ENCODE measurements around the gene CA10.
A peak's percentile ranks its signal among the peaks of the same experiment; 100 is the strongest.

CA10 gene
- total RNA-seq, result 0 to 2.8 (median 0.06) reads per million in 9 experiments

DNA sequence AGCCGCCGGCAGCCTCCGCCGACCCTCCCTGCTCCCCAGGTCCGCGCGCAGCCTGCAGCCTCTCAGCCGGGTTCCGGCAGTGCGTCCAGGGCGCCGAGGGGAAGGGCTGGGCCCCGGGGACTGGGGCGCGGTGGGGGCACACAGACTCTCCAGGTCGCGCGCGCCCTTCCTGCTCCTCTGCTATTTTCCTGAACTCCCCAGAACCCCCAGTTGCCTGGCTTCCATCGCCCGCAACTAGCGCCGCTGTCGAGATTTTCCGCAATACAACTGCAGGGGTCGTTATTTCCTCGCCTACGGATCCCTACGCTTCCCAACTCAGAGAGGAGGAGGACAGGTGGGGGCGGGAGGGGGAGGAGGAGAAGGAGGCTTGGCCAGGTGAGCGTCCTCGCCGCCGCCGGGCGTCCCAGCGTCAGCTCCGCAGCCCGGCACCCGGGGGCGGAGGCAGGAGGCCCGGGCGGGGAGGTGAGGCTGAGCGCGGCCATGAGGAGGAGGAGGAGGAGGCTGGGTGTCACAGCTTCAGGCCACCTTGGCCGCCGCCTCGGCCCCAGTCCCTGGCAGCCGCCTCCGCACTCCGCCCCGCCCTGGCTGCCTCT is at the start of gene CA10:
Gene CA10 (minus strand): TSS at position 265 of the 593 bp plus-strand sequence.
- ATAC-seq (replicated peaks) (no peak), DNase-seq (no peak)
- peaks cover 34 to 48% of the 10 kb centered on the region in 2 donors for H3K27me3 Mint-ChIP-seq
- H3K9me3 Mint-ChIP-seq, result peaks cover 0 to 6% of the 10 kb centered on the region in 2 donors
- peak within 1 kb of the TSS; percentile 13 to 61 for H3K4me3 Mint-ChIP-seq
- H3K4me1 Mint-ChIP-seq (ENCODE audit: low read depth in 2 of 2), result peaks cover 0 to 3% of the 10 kb centered on the region in 2 donors
- H3K27ac Mint-ChIP-seq, result no peak within 1 kb of the TSS
- H3K36me3 Mint-ChIP-seq (ENCODE audit: insufficient read depth), result no peaks in the 10 kb centered on the region

DNA sequence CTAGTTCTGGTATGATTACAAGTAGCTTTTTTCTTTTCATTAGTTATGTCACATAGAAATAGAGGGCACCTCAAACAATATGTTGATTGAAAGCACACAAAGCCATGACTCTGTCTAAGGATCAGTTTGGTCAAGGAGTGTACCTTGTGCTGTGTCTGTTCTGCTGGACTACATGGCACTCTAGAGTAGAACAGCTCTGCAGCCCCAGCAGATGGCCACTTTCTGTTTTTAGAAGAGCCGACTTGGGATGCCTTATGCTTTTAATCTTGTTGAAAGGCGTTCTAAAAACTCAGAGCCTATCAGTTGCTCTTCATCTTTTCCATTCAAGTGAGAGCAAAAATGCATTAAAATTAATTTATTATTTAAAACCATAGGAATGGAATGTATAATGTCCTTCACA is 49.3 kb upstream of the CA10 start:
- no peaks in the 10 kb centered on the region for H3K36me3 Mint-ChIP-seq (ENCODE audit: insufficient read depth)
- no peak for ATAC-seq (replicated peaks)
- DNase-seq, result no peak
- no peaks in the 10 kb centered on the region for H3K27me3 Mint-ChIP-seq
- no peak overlapping the region for H3K27ac Mint-ChIP-seq
- no peak overlapping the region for H3K4me3 Mint-ChIP-seq
- peaks cover 4 to 8% of the 10 kb centered on the region in 2 donors for H3K9me3 Mint-ChIP-seq
- H3K4me1 Mint-ChIP-seq (ENCODE audit: low read depth in 2 of 2), result no peaks in the 10 kb centered on the region

DNA sequence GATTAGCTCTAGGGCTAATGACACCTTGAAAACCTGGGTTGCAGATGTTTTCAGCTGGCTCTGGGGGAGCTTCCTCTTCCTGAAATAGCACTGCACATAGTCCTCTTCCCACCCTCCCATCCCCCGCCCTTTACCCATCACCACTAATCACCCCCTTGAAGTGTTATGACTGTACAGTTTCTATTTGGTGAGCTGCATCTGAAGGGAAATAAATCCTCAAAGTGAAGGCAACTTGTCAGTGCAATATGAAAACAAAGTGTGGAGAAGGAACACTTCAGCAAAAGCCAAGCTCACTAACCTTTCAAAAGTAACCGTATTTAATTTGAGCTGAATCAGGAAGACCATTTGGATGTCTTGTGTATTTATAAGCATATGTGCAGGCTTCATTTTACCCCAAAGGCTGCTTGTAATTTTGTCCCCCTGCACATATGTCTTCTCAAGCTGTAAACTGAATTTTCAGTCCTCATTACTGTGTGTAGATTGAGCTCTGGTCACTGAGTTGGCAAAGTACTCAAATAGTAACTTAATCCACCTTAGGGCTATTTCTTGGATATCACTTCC is 44.1 kb upstream of the CA10 start:
- Mint-ChIP-seq H3K4me3 (no peak overlapping the region), H3K4me1 (ENCODE audit: low read depth in 2 of 2) (no peaks in the 10 kb centered on the region), H3K36me3 (ENCODE audit: insufficient read depth) (no peaks in the 10 kb centered on the region), H3K27ac (no peak overlapping the region), H3K27me3 (no peaks in the 10 kb centered on the region), H3K9me3 (peaks cover 4 to 8% of the 10 kb centered on the region in 2 donors)
- ATAC-seq (replicated peaks) (no peak), DNase-seq (no peak)

DNA sequence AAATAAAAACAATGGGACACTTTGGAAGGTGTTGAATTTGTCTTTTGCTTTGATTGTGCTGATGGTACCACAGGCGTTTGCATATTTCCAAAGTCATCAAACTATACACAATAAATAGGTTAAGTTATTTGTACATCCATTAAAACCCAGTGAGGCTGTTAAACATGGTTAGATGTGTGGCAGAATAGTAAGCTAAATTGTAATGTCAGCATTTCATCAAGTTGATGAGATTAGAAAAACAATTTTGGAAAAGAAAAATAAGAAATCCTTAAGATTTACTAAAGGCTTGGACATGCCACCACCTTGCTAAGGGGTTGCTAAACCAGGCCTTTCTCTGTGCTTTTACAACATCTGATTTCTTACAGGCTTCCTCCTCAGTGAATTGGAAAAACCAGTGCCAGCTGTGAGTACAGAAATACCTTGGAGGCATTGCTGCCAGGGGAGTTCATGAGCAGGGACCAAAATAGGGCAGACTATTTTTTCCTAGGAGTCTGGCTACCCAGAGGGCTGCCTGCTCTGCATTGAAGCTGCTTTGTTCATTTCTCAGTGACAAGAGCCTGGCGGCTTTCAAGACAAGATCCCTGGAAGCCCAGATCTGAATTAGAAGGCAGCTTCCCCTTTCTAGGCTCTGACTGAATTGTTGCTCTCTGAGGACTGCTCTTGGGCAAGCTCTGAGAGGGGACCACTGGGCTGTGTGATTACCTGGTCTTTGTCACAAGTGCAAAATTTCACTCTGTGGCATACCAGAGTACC is 43.4 kb upstream of the CA10 start:
- ATAC-seq (replicated peaks) (no peak), DNase-seq (no peak)
- H3K36me3 Mint-ChIP-seq (ENCODE audit: insufficient read depth), result no peaks in the 10 kb centered on the region
- no peak overlapping the region for H3K27ac Mint-ChIP-seq
- H3K9me3 Mint-ChIP-seq, result peaks cover 8 to 9% of the 10 kb centered on the region in 2 donors
- no peaks in the 10 kb centered on the region for H3K4me1 Mint-ChIP-seq (ENCODE audit: low read depth in 2 of 2)
- no peak overlapping the region for H3K4me3 Mint-ChIP-seq
- no peaks in the 10 kb centered on the region for H3K27me3 Mint-ChIP-seq

DNA sequence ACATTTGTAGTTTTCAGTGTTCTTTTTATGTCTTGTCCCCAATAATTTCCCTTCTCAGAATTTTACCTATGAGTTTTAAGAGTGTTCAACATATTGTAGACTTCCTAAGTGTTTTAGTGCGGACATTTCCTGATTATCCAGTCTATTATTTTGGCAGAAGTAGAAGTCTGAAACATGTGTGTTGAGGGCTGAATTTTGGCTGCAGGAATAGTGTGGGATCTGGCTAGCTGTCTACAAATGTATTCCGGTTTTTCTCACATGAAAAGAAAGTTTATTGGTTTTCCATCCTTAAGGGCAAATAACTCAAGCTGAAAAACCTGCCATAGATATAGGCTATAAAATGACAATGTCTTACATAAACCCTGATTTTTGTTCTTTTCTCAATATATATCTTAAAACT is 33.0 kb upstream of the CA10 start:
- Mint-ChIP-seq H3K27ac (no peak overlapping the region), H3K4me3 (no peak overlapping the region), H3K27me3 (no peaks in the 10 kb centered on the region), H3K9me3 (no peaks in the 10 kb centered on the region), H3K36me3 (ENCODE audit: insufficient read depth) (no peaks in the 10 kb centered on the region), H3K4me1 (ENCODE audit: low read depth in 2 of 2) (no peaks in the 10 kb centered on the region)
- ATAC-seq (replicated peaks) (no peak), DNase-seq (no peak)

DNA sequence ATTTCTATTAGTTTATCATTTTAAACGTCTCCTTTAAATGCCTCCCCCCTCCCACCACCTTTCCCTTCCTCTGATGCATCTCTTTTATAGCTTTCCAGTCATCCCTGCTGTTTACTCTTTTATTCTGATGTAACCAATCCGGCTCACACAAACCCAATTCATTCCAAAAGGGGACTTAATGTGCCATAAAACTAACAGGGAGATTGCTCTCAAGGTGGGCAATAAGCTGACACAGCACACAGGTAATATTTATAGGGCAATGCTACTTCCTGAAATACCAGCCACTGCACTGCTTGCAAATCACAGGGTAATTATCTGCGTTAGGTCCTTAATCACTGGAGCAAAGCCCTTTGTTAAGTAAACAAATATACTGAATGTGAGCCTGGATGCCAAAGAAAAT is 23.3 kb upstream of the CA10 start:
- H3K9me3 Mint-ChIP-seq, result peaks cover 0 to 7% of the 10 kb centered on the region in 2 donors
- no peak for DNase-seq
- H3K4me3 Mint-ChIP-seq, result no peak overlapping the region
- no peaks in the 10 kb centered on the region for H3K27me3 Mint-ChIP-seq
- no peaks in the 10 kb centered on the region for H3K36me3 Mint-ChIP-seq (ENCODE audit: insufficient read depth)
- no peak for ATAC-seq (replicated peaks)
- H3K4me1 Mint-ChIP-seq (ENCODE audit: low read depth in 2 of 2), result no peaks in the 10 kb centered on the region
- no peak overlapping the region for H3K27ac Mint-ChIP-seq

DNA sequence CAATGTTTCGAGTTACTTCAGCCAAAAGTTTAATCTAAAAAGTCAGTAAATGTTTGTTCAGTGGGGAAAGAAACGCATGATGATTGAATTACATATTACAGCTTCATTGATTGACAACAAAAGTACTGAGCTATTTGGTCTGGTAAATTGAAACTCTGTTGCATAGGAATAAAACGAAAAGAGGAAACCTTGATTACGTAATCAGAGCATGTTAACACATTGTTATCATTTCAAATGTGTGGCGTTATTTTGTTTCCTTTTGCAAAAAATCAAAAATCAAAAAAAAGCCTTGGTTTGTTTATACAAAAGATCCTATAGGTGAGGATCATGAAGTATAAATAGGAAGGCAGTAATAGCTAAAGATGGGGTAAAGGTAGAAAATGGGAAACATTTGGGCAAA is 19.5 kb upstream of the CA10 start:
- no peaks in the 10 kb centered on the region for H3K36me3 Mint-ChIP-seq (ENCODE audit: insufficient read depth)
- no peaks in the 10 kb centered on the region for H3K4me1 Mint-ChIP-seq (ENCODE audit: low read depth in 2 of 2)
- no peak overlapping the region for H3K27ac Mint-ChIP-seq
- no peak overlapping the region for H3K4me3 Mint-ChIP-seq
- no peaks in the 10 kb centered on the region for H3K27me3 Mint-ChIP-seq
- DNase-seq (no peak), ATAC-seq (replicated peaks) (no peak)
- peaks cover 0 to 5% of the 10 kb centered on the region in 2 donors for H3K9me3 Mint-ChIP-seq

DNA sequence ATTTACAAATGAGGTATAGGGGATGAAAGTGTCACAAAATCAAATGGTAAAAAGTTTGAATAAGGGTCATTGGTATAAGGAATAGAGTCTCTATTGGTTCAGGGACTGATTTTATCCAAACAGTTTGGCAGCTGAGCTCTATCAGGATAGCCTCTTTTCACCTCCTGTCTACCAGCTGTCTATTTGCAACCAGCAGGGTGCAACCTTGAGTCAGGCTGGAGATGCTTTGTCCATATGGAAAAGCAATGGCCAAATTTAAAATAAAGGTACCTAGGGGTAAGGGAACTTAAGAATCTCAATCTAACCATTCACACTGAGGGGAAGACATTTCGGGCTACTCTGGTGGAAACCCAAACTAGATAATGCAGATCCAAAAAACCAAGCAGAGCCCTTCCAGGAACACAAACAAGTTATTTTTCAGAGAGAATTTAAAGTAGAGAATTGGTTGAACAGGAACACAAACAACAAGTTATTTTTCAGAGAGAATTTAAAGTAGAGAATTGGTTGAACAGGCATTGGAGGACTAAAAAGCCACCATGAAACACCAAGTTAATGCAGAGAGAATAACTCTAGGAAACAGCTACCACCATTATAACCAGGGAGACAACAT is 12.6 kb upstream of the CA10 start:
- Mint-ChIP-seq H3K27me3 (no peaks in the 10 kb centered on the region), H3K9me3 (no peaks in the 10 kb centered on the region), H3K4me1 (ENCODE audit: low read depth in 2 of 2) (no peaks in the 10 kb centered on the region), H3K4me3 (no peak overlapping the region), H3K36me3 (ENCODE audit: insufficient read depth) (no peaks in the 10 kb centered on the region), H3K27ac (no peak overlapping the region)
- ATAC-seq (replicated peaks) (no peak), DNase-seq (no peak)

DNA sequence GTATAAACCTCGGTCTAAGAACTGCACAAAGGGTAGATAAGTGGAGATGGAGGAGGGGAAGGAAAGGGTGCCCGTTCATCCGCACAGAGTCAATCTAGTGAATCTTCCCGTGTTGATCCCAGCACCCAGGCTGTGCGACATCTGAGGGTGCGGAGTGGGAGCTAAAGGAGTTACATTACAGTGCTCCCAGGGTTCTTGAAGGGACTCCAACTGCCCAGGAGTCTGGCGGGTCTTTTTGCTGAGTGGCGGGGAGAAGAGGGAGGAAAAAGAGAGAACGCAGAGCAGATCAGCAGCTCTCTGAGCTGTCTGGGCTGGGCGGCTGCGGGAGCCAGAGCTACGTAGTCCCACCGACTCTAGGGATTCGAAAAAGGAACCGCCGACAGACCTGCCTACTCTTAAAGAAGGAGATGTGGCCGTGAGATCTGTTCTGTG is 1.6 kb upstream of the CA10 start:
- Mint-ChIP-seq H3K4me1 (ENCODE audit: low read depth in 2 of 2) (peaks cover 0 to 3% of the 10 kb centered on the region in 2 donors), H3K27me3 (peaks cover 34 to 48% of the 10 kb centered on the region in 2 donors), H3K9me3 (peaks cover 3% of the 10 kb centered on the region in 2 donors), H3K36me3 (ENCODE audit: insufficient read depth) (no peaks in the 10 kb centered on the region), H3K4me3 (no peak overlapping the region), H3K27ac (no peak overlapping the region)
- no peak for DNase-seq
- ATAC-seq (replicated peaks), result no peak

DNA sequence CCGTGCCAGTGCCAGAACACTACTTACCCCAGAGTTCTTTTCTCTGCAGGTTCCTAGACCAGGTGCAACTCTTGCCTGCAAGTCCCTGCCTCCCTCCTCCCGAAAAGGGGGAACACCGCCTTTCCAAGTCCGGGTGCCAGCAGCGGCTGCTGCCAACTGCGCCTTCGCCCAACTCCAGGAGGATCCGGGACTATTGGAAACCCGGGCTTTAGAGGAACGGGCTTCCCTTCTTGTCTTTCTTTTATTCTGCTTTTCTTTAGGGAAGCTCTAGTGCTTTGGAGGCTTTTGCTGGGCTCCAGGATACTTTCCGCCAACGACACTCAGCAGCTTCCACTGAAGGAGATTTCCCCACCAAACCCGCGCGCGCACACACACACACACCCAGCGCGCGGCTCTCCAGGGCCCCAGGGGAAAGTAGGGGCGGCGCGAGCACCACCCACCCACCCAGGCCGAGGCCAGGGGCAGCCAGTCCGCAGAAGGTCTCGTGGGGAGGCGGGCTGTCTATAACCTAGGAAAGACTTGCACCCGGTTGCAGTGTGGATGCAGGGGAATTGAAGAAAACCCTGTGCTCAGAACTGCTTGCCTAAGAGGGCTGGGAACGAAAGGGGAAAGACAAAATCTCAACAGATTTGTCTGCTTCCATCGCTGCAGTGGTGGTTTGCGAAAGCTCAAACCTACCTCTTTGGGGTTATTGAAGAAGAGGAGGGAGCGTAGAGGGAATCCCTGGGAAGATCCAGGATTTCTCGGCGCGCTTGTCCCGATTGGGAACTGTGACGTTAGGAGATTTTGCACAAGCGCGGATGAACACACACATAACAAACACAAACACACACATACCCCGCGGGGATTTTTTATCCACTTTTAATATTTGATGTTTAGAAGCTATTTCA is 977 bp upstream of the CA10 start:
- H3K4me1 Mint-ChIP-seq (ENCODE audit: low read depth in 2 of 2), result peaks cover 0 to 3% of the 10 kb centered on the region in 2 donors

DNA sequence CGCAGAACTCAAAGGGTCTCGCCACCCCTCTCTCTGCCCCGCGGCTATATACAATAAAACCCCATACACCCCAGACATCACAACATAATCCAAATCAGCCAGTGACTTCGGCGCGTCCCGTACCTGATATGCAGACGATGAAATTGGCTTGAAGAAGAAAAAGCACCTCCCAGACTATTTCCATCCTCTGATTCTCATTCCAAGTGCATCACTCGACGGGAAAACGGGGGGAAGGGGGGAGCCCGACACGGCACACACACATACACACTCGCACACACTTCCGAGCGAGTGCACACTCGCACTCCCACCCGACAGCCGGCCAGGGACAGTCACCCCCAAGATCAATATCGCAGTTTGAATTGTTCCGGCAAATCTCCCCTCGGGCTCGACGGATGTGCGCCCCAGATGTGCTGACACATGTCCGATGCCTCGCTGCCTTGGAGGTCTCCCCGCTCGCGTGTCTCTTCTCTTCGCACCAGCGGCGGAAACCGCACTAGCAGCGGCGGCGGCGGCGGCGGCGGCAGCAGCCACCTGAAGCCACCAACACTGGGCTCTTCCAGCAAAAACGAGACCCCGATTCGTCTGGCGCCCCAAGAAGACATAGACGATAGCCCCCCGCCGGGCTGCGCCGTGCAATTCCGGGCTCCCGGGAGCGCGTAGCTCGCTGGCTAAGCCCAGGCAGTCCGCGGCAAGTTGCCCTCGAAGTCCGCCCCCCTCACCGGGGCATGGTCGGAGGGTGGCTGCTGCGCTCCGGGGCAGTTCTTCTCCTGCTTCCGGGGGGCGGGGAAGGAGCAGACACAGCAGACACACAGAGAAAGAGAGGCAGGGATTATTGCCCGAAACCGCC is 688 bp downstream of the CA10 start:
- Mint-ChIP-seq H3K27me3 (peaks cover 34 to 48% of the 10 kb centered on the region in 2 donors), H3K4me3 (peak overlapping the region; percentile 13 to 61), H3K27ac (no peak overlapping the region), H3K9me3 (peaks cover 0 to 6% of the 10 kb centered on the region in 2 donors), H3K36me3 (ENCODE audit: insufficient read depth) (no peaks in the 10 kb centered on the region), H3K4me1 (ENCODE audit: low read depth in 2 of 2) (peaks cover 0 to 3% of the 10 kb centered on the region in 2 donors)
- DNase-seq (no peak), ATAC-seq (replicated peaks) (no peak)

More for the DNA sequence above, 977 bp upstream of the CA10 start:
- H3K36me3 Mint-ChIP-seq (ENCODE audit: insufficient read depth), result no peaks in the 10 kb centered on the region
- no peak overlapping the region for H3K27ac Mint-ChIP-seq
- peaks cover 34 to 48% of the 10 kb centered on the region in 2 donors for H3K27me3 Mint-ChIP-seq
- DNase-seq (no peak), ATAC-seq (replicated peaks) (no peak)
- peak overlapping the region in 1 of 2 donors; percentile 27 for H3K4me3 Mint-ChIP-seq
- peaks cover 0 to 4% of the 10 kb centered on the region in 2 donors for H3K9me3 Mint-ChIP-seq
